GM18511 (cell line): ENCODE data around the gene RAI2.

Source experiments
- ATAC-seq: cut with Tn5 transposase; IDR thresholded peaks from one replicate; pipeline ENCODE4 v1.9.1; 2021; ENCODE audit warnings: mild to moderate bottlenecking, moderate library complexity; ENCODE audit not compliant: unreplicated experiment

RAI2 gene

GRCh38 chrX:17860811-17861488 lies at the start of gene RAI2:
RAI2 (minus strand) TSS chrX:17861298; CDS start chrX:17802010, 59,288 bp downstream.
- ATAC-seq, result no peak

GRCh38 chrX:17888421-17888820 lies 27.3 kb upstream of the RAI2 start:
- no peak for ATAC-seq

GRCh38 chrX:17882680-17883079 lies 21.6 kb upstream of the RAI2 start:
- ATAC-seq, result no peak

GRCh38 chrX:17878028-17878670 lies 17.1 kb upstream of the RAI2 start:
- no peak for ATAC-seq

- no peak for ATAC-seq
These were observed 15.0 kb upstream of the RAI2 start for GRCh38 chrX:17876135-17876534.

GRCh38 chrX:17869580-17869979 lies 8.5 kb upstream of the RAI2 start:
- ATAC-seq, result no peak

- ATAC-seq, result no peak
These were observed 452 bp upstream of the RAI2 start for GRCh38 chrX:17861489-17862011.

- no peak for ATAC-seq
These were observed 818 bp downstream of the RAI2 start for GRCh38 chrX:17860179-17860780.

GRCh38 chrX:17859609-17860178 lies 1.4 kb downstream of the RAI2 start:
- ATAC-seq, result no peak

- no peak for ATAC-seq
These were observed 6.6 kb downstream of the RAI2 start for GRCh38 chrX:17854531-17854930.

- ATAC-seq, result no peak
These were observed 7.0 kb downstream of the RAI2 start for GRCh38 chrX:17854069-17854468.

- ATAC-seq, result no peak
These were observed 9.2 kb downstream of the RAI2 start for GRCh38 chrX:17851874-17852273.

GRCh38 chrX:17848545-17849265 lies 12.4 kb downstream of the RAI2 start:
- no peak for ATAC-seq

- no peak for ATAC-seq
These were observed 15.1 kb downstream of the RAI2 start for GRCh38 chrX:17846045-17846444.

GRCh38 chrX:17844236-17844635 lies 16.9 kb downstream of the RAI2 start:
- no peak for ATAC-seq

GRCh38 chrX:17842769-17843525 lies 18.2 kb downstream of the RAI2 start:
- no peak for ATAC-seq

GRCh38 chrX:17839269-17839668 lies 21.8 kb downstream of the RAI2 start:
- no peak for ATAC-seq

GRCh38 chrX:17836830-17837229 lies 24.3 kb downstream of the RAI2 start:
- ATAC-seq, result no peak

- ATAC-seq, result no peak
These were observed 27.1 kb downstream of the RAI2 start for GRCh38 chrX:17833954-17834353.

GRCh38 chrX:17831255-17831654 lies 29.8 kb downstream of the RAI2 start:
- no peak for ATAC-seq
